SKM-1 (cell line): ENCODE data around the gene TSPAN5.
"Not testable (repeated sequence)": the region's sequence is repeated elsewhere in the genome, so short reads cannot be mapped to it uniquely, and the experiment has no call there.

ENCODE experiments used
- DNase-seq: peaks from one replicate; lab custom pipeline; 2025; ENCODE audit not compliant: unreplicated experiment; lab: John Stamatoyannopoulos, UW

TSPAN5 gene

DNA sequence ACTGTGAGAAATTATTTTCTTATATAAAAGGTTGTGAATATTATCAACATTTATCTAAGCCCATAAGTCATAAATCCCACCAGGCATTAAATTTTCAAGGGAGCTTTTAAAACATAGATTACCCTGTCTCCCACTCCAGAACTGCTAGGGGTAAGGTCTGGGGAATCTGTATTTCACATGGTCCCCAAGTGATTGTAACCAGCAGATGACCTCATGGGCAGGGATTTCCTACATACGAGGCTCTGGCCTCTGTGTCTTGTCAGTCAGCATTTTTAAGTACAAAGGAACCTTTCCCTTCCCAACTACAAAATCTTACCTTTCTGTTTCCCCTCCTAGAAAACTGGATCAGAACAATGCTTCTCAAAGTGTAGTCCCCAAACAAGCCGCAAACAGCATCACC, 188.6 kb downstream of the TSPAN5 start:
- no peak for DNase-seq

DNA sequence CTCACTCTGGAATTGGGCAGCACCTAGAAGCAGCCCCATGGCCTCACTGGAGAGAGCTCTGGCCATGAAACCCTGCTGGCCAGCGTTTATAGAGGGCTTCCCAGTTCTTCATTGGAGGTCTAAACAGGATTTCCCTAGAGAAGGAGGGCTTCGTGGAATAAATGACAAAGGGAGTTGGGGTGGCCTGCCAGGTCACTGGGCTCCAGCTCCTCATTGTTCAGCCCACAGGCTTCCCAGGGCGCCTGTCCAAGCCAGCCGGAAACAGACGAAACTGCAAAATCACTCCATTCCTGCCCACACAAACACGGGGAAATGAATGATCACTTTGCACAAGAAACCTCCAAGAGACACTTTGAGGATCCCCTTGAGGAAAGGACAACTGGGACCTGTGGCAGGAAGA, 189.7 kb downstream of the TSPAN5 start:
- DNase-seq: no peak

DNA sequence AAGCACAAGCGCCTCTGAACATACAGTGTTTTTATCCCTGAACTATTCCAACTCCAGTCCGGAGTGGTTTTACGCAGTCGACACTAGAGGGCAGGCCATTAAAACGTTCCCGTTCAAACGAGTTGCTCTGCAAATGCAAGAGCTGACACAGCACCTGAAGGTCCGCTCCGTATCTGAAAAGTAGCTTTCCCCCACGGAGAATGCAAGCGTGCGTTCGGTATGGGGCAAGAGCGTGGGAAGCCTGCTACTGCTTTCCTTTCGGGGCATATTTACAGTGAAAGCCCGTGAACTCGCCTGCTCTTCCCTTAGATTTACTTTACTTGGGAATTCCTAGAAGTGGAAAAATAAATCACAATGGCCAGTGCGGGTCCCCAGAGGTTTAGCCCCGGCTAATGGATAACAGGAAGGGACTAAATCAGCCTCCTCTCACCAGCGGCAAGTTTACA, 190.8 kb downstream of the TSPAN5 start:
- DNase-seq: peak; percentile 63

DNA sequence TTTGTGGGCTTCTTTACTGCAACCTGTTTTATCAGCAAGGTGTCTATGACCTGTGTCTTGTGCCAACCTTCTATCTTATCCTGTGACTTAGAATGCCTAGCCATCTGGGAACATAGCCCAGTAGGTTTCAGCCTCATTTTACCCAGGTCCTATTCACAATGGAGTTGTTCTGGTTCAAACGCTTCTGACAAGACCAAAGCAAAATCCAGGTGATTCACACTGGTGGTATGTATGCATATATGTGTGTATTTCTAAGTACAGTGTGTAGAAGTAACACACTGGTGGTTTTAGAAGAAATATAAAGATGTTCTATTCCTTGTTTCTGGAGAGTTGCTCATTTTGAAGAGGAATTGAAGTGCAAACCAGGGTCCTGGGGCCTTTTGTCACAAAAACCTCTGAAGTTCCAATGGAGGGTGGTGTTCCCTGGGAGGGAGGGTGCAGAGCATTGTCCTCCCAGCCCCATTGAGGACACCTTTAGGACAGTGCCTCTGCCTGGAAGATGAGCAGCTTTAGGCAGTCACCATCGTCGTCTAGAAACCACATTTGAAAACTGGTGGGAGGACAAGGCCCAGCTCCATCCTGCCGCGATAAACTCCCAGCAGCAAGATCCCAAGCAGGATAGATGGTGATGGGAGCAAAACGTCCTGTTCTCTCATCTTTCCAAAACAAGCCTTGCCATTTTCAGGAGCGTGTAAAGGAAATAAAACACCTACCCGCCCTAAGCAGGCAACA, 191.4 kb downstream of the TSPAN5 start:
- no peak for DNase-seq

DNA sequence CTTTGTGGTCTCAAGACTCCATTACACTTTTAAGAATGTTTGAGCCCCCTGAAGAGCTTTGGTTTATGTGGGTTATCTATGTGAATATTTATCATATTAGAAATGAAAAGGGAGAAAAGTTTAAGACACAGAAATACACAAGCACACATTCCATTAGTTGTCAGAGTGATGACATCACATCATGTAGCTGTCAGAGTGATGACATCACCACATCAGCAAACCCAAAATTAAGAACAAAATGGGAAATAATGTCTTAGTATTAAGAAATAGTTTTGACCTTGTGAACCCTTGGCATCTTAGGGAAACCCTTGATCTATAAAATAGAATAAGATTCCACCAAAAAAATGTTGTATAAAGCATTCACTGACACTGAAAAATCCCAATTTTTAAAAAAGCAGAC, 195.9 kb downstream of the TSPAN5 start:
- DNase-seq: no peak

DNA sequence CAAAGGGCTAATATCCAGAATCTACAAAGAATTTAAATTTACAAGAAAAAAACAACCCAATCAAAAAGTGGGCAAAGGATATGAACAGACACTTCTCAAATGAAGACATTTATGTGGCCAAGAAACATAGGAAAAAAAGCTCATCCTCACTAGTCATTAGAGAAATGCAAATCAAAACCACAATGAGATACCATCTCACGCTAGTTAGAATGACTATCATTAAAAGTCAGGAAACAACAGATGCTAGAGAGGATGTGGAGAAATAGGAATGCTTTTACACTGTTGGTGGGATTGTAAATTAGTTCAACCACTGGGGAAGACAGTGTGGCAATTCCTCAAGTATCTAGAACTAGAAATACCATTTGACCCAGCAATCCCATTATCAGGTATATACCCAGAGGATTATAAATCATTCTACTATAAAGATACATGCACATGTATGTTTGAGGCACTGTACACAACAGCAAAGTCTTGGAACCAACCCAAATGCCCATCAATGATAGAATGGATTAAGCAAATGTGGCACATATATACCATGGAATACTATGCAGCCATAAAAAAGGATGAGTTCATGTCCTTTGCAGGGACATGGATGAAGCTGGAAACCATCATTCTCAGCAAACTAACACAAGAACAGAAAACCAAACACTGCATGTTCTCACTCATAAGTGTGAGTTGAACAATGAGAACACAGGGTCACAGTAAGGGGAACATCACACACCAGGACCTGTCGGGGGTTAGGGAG, 197.1 kb downstream of the TSPAN5 start:
- not testable (repeated sequence) for DNase-seq

DNA sequence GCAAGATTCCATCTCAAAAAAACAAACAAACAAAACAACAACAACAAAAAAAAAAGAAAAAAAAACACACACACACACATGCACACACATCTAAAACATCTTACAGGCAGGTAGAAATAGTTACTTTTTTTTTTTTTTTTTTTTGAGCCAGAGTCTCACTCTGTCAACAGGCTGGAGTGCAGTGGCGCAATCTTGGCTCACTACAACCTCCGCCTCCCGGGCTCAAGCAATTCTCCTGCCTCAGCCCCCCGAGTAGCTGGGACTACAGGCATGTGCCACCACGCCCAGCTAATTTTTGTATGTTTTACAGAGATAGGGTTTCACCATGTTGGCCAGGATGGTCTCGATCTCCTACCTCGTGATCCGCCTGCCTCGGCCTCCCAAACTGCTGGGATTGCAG, 201.0 kb downstream of the TSPAN5 start:
- not testable (repeated sequence) for DNase-seq

DNA sequence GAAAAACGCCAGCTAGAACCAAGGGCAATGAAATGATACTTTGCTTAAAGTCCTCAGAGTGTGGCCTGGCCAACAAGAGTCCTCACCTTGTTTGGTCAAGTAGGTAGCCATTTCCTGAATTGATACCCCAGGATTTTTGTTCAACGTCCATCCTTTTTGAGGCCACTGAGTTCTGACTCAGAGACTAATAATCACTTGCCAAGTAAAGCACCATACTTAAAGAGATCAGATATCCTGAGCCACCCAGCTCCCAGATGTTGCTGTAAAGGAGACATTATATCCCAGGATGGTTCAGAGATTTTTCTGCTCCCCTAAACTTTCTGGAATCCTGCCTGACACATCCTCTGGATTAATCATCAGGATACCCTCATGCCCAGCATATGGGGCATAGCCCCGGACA, 206.3 kb downstream of the TSPAN5 start:
- DNase-seq: no peak

DNA sequence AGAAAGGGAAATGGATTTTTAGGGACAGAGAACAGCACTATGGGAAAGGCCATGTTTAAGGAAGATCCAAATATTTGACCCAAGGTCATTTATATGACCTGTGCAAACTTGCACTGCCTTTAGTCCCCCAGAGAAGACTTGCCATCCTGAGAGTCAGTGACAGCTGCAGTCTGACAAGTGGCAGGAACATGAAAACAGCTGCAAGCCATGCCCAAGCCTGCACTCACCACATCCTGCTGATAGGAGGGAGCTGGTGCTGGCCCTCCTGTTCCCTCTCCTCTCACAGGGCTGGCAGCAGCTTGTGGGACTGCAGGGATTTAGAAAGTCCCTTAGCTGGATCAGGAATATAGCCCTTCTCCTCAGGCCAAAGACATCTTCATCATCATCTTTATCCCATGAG, 209.5 kb downstream of the TSPAN5 start:
- no peak for DNase-seq

DNA sequence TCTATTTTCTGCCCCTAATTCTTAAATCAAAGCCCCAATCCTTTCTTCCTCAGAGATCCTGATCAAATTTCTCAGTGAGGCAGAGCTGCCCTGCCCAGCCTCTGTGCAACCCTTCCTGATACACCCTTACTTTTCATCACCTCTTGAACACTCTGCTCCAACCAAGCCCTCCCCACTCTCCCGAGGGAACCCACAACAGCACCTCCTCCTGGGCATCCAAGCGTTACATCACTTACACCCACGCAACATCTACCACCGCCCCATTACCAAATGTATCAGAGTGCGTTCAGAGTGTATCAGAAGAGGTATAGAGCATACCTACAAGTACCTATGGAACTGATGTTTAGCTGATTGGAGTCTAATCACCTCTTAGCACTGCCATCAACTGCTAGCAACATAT, 210.8 kb downstream of the TSPAN5 start:
- peak; percentile 18 for DNase-seq

DNA sequence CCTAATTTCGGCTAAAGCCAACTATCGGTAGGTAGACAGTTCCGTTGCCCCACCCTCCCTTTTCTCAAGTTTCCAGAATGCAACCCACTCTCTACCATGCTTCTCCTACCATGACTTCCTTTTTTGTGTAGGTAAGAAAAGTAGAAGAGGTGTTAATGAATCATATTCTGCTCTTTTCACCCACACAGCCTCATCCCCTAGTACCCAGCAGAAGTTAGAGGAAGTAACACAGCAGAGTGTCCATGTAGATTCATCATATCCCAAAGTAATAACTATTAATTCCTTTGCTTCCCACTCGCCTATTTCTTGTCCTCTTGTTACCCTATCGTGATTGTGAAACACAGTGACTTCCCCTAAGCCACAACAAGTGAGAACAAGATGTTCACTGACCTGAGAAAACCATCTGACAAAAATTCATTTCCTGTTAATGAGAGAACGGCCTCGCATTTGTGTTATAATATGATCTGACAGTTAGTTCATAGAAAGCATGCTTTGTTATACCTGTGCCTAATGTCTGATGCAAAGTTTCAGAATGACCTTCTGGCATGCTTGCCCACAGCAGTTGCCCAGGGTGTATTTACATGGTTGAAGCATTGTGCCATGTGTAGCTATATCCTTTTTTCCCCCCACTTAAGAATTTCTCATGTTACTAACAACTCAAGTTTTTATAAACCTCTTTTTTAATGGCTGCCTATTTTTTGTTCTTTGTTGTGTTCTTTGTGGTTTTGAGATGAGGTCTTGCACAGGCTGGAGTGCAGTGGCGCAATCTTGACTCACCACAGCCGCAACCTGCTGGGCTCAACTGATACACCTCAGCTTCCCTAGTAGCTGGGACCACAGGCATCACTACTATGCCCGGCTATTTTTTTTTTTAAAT, 211.7 kb downstream of the TSPAN5 start:
- peak; percentile 88 for DNase-seq

DNA sequence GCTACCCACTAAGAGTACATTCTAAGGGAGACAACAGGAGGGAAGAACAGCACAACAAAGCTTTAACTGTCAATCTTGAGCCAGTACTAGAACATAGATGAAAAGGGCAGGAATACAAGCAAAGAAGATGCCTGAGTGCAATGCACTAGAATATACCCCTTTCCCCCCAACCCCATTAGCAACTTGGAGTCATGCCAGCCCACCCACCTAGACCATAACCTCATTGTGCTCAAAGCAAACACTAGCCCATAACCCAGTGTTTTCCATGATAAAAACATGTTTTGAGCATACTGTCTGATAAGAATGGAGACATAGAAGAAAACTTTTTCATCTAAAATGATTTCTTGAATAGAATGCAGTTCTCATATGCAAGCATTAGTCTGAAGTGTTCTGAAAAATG, 214.0 kb downstream of the TSPAN5 start:
- DNase-seq: no peak

DNA sequence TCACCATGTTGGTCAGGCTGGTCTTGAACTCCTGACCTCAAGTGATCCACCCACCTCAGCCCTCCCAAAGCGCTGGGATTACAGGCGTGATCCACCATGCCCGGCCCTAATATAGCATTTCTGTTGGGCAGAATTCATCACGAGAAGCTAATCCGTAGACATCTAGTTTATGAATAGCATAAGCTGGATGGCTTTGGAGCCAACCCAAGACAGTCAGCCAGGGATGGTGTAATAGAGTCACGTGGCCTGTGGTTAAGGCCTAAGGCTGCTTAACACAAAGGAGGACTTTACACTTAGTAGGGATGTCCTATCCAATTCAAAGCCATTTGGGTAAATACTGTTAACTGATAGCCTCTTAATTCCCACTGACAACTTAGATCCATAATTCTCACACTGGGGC, 223.6 kb downstream of the TSPAN5 start:
- DNase-seq: no peak

DNA sequence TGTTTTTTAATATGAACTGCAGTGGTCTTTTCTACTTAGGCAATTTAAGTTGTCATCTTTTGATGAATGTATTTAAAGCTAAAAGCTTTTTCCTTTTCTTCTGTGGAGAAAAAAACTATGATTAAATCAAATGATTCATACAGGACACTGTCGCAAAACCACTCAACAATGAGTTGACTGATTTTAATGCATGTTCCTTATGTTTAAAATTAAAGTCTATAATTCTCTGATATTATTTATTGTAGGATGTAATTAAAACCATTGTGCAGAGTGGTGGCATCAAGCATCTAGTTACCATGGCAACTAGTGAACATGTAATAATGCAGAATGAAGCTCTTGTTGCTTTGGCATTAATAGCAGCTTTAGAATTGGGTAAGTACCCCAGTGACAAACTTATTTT, 224.7 kb downstream of the TSPAN5 start:
- DNase-seq: no peak

DNA sequence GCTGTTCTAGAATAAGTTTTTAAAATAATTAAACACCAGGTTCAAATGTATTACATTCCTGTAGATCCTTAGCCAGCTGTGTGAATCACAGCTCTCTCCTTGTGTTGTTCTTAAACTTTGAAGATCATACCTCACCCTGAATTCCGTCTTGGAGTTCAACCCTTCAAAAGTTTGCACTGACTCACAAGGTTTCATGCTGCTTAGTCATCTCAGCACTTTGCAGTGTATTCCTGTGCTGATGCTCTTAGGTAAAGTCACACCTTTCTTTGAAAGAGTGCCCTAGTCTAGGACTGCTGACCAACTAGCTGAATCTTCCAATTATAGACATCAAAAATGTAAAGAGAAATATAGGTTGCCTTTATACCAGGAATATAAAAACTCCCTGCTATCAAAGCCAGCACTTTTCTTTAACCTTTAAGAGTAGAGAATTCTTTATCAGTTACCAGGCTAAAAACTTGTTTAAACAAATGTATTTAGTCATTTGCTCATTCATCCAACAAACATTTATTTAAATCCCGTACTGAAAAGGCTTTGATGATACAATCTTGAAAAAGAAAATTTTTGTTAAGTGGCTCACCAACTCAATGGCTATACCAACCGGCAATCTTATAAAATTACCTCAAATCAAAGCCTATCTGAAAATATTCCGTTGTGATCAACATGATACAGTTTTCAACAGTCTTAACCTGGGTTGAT, 227.6 kb downstream of the TSPAN5 start:
- no peak for DNase-seq

DNA sequence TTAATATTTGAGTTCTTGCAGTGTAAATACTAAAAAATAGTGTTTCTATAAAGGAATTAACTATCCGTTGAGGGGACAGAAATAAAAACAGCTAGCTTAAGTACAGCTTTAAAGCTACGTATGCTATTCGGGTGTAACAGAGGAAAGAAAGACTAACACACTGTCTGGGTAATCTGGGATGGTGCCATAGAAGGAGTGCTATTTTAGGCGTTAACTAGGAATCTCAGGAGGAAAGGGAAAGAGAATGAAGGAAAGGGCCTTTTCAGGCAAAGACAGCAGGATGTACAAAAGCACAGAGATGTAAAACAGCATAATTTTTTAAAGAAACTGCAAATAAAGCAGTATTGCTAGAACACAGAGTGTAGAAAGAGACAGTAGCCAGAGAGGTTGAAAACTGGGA, 235.4 kb downstream of the TSPAN5 start:
- DNase-seq: no peak

DNA sequence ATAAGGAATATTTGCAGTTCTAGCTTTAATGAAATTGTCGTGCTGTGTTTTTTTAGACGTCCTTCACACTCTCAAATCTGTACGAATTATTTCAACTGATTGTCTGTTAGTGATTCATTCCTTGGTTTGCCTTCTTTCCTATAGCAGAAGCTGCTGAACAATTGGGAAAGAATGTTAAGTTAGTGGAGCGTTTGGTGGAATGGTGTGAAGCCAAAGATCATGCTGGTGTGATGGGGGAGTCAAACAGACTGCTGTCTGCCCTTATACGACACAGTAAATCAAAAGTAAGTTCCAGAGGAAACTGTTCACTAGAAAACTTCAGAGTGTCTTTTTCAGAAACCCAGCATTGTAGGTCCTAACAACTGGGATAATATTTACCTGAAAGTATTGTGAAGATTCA, 237.3 kb downstream of the TSPAN5 start:
- no peak for DNase-seq
